ENCODE results near the gene UQCR10.

UQCR10 gene

DNA sequence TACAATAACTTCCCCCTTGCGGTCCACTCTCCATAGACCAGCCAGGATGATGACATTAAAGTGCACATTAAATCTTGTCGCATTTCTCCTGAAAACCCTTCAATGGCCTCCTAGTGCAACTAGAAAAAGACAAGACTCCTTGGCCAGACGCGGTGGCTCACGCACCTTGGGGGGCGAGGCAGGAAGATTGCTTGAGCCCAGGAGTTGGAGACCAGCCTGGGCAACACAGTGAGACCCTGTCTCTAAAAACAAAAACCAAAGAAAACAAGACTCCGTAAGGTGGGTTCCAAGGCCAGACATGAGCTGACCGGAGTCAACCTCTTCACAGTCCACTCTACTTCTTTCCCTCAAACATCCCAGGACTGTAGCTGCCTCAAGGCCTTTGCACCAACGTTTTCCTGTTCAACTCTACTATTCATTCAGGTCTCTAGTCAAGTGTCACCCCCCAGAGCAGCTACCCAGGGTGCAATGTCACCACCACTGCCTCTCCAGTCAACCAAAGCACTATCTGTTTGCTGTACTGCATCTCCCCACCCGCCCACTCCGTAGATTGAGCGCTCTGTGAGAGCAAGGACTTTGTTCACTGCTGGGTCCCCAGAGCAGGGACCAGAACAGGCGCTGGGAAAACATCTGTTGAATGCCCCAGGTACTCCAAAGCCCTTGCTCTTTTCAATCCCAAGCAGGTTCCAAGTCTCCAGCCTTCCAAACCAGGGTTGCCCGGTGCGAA is 1.1 kb upstream of the UQCR10 start:
- peak in 2 of 4 experiments; percentile 7 to 31 for DNase-seq

DNA sequence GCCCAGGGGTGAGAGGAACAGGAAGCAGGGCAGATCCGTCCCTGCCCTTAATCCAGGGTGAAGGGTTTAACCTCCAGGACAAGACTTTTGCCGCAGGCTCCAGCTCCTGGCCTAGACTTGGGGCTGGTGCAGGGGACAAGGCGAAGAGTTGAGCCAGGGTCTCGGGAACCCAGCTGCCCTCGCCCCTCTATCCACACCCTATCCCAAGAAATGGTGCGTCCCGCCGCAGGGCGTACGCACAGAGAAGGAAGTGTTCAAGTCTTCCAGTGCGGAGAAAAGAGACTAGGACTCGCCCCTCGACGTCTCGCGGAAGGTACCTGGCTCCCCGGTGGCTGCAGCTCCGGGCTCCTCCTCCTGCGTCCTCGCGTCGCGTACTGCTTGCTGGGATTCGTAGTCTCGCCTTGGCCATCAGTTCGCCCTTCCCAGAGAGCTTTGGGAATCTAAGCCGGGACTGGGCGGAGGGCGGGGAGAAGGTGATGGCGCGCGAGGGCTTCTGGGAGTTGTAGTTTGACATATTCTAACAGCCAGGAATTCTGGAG is 468 bp upstream of the UQCR10 start, which contains the start of gene ZMAT5:
ZMAT5 (minus strand) TSS at position 376 of the 539 bp plus-strand sequence. CDS start 18,463 bp downstream, outside the sequence.
- peak; percentile 96 to 98 (median 98) for DNase-seq

DNA sequence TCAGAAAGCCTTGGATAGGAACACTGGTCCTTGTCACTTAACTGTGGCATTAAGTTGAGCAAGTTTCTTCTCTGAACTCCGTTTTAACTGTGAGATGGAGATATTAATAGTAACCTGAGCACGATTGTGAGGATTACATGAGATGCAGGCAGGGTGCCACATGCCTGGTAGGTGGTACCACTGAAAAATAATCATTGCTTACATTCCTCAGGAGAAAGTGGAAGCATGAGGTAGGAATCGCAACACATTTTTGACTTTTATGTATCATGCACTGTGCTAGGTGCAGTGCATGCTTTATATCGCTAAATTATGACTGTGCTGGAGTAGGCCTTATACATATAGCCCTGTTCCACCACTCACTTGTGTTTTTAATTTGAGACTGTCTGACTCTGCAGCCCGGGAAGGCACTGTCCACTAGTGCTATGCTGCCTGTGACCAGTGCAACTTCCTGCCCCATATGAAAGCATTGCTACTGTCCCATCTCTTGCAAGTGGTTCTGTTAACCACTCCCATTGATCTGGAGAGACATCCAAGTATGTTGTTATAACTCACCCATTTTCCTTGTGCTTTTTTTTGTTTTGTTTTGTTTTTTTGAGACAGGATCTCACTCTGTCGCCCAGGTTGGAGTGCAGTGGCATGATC is 1.0 kb downstream of the UQCR10 start:
- peak in 3 of 4 experiments; percentile 25 to 30 (median 27) for DNase-seq

DNA sequence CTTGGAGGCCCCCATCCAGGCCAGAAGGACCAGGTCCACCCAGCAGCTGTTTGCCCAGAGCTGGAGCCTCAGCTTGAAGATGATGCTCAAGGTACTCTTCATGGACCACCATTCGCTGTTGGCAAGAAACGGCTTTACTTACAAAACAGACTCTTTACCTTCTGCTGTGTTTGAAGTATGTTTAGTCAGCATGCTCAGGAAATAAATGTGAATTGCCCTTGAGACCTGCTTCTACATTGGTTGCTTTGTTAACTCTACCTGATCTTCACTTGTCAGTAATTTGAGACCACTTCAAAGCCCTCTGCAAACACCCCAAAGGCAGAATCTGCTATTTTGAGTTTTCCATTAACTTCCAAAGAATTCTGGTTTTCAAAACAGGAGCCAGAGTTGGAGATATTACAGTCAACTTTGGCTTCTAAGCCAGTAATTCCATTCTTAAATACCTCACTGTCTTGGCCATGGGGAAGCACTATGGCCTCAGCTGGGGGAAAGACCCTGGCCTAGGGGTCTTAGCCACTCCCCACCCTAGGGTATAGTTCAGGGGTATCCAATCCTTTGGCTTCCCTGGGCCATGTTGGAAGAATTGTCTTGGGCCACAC is 2.7 kb downstream of the UQCR10 start:
- no peak for DNase-seq

DNA sequence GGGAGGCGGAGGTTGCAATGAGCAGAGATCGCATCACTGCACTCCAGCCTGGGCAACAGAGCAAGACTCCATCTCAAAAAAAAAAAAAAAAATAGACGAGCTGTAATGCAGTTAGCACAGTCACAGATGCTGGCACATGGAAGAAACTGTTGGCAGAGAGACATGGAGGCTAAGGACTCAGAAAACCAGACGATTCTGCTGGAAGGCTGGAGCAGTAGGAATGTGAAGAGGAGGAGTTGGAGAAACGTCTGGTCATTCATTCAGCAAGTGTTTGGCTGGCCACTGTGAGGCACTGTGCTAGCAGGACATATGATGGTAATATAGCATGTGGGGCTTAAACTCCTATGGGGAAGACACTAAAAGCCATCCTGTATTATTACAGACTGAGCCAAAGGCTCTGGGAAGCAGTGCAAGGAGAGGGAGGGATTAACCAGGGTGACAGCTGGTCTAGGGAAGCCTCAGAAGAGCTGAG is 5.0 kb downstream of the UQCR10 start:
- peak in 3 of 4 experiments; percentile 42 to 54 (median 48) for DNase-seq

DNA sequence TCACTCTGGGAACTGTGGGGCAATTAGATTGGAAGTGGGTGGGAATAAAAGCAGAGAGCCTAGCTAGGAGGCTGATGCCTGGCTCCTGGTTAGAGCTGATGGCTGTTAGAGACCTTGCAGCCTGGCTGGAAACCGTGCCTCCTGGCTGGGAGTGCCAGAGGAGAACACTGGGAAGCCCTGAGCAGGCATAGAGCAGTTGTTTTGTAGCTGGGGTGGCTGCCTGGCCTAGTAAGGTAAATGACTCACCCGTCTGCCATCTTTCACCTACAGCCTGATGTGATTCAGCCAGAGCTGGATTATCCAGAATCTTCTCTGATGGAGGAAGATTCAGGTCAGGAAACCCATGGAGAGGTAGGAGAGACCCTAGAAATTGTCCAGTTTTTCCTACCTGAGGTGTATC is 6.1 kb downstream of the UQCR10 start:
- DNase-seq, result no peak

GRCh38 chr22:29780220-29780619 is 13.1 kb downstream of the UQCR10 start:
- DNase-seq, result no peak

DNA sequence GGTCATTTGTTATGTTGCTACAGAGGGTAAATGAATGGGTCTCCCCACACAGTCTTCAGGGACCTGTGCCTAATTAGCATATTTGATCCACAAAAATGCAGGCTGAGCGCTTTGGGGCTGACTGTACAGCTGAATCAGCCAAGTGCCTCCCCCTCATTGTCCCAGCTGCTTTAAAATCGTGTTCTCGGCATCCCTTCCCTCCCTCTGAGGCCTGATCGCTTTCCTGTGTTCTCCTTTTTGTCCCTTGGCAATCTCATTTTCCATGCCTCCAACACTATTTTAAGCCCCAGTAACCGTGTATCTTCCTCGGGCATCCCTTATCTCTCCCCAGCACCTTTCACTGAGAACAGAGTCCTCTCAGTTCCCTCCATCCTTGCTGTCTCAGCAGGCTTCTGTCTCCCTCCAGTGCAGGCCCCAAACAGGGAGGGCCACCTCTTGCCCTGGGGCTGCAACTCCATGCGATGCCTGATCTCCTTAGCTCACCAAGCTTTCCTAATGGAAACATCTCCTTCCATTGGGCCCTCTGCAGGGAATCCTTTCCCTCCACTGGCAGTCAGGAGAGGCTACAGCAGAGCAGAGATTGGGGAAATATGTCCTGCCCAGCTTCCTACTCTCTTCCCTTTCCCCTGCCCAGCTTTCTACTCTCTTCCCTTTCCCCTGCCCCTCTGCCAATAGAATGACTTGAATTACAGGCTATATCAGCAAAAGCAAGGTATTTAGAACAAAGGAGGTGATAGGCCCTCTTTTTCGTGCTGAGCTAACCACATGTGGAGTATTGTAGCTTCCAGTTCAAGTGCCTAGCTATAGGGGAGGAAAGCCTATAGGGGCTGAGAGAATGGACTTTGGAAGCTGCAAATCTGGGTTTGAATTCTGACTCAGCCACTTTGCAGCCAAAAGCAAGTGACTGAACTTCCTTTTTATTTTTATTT is 13.8 kb downstream of the UQCR10 start:
- peak; percentile 11 to 50 (median 44) for DNase-seq

GRCh38 chr22:29782061-29782845 is 15.1 kb downstream of the UQCR10 start:
- no peak for DNase-seq

DNA sequence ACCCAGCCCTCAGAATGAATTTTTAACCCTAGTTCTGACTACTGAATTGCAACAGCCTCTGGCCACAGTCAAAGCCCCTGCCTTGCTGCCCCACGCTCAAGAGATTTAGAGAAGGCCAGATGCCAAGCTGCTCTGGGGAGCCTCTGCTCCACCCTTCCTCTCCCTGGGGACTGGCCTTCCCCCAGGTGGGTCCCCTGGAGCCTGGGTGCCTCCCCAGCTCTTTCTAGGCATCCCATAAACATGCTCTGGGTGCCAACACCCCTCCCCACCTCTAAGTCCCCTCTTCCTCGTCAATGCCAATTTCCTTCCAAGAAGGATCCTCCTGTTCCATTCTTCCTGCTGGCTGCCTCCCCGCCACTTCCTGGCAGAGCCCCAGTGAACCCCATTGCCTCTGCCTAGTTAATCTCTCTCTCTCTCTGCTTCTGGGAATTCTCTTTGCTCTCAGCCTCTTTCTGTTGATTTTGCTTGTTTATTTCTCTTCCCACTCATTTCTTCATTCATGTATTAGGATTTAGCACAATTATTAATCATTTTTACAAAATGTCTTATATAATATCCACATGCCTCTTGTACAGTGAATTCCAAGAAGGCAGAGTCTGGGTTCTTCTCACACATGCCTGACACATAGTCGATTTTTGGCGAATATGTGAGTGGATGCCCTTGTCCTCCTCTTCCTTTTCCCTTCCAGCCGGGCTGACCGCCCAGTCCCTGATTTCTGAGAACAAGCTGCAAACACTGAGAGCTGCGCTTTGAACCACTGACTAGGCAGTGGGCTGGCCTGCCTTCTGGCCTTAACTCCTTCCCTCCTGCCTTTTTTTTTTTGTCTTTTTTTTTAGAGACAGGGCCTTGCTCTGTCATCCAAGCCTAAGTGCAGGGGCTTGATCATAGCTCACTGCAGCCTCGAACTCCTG is 17.5 kb downstream of the UQCR10 start:
- DNase-seq, result no peak

- DNase-seq, result no peak
Measured at GRCh38 chr22:29786031-29786430, 18.9 kb downstream of the UQCR10 start.

- DNase-seq, result no peak
Measured at GRCh38 chr22:29787371-29787980, 20.3 kb downstream of the UQCR10 start.

DNA sequence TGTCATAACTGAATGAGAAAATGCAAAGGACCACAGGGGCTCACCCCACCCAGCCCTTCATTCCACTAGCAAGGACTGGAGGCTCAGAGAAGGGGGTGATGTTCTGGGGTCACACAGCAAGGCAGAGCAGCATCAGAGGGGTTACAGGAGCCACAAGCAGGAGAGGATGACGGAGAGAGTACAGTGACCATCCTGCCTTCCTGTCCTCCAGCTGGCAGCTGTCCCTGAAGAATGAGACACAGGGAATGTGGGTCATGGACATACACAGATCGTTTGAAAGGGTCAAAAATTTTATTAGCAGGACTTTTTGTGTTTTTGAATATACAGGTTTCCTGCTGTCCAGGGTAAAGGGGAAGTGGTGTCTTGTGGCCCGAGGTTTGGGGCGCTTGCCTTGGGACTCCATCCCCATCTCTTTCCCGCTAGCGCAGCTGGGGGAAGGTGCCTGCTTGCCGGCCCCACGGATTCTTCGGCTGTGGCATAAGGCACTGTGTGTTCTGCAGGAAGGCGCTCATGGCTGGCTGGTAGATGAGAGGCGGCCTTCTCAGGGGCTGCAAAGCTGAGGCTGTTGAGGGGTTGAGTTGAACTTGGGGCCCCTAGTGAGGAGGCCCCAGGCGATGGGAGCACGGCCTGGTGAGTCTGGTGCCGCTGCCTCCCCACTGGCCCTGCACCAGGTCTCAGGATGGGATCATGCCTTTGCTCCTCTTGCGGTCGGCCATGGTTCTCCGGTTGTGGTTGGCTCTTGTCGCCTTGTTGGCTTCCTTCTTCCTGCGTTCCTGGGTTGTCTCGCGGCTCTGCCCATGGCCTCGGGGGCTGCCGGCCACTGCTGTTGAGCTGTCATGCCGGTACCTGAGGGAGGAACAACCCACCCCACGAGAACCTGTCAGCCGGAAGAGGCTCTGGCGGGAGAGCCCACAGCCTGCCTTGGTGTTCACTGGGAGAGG is 21.4 kb downstream of the UQCR10 start:
- no peak for DNase-seq

GRCh38 chr22:29790061-29790460 is 22.9 kb downstream of the UQCR10 start:
- DNase-seq, result no peak

- no peak for DNase-seq
Measured at GRCh38 chr22:29793396-29793795, 26.2 kb downstream of the UQCR10 start.

DNA sequence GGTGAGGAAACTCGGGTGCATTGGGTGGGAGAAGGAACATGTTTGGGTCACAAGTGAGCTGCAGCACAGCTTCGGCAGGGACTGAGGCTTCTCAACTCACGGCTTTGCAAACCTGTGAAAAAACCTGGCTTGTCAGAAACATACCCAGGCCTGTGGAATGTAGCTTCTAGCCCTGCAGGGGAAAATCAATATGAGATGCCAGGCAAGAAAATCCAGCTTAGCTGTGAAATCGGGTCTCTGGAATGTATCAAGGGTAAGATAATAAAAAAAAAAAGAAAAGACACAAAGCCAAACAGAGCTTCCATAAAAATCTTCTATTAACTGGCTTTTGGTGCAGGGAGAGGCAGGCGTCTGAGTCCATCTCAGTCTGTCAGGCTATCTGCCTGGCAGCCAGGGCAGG is 28.5 kb downstream of the UQCR10 start:
- no peak for DNase-seq

- DNase-seq, result peak; percentile 68 to 87 (median 79)
Measured at GRCh38 chr22:29797351-29797750, 30.2 kb downstream of the UQCR10 start.

DNA sequence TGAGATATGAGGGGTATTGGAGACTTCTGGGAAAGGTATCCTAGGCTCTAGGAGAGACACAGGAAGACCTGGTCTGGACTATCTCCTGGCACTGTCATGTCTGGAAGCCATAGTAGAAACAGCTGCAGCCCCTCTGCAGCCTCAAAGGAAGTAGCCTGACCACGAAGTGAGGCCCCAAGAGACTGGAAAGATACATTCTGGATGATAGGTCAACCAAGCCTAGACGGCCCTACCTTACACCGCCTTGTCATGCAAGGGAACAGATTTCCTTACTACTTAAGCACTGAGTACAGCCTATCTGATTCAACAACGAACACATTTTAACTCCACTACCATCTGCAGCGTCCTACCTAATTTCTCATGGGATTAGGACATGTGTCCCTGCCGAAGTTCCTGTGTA is 31.1 kb downstream of the UQCR10 start:
- peak in 1 of 4 experiments; percentile 17 for DNase-seq
